ENCODE measurements around the gene SESN3.

SESN3 gene

DNA sequence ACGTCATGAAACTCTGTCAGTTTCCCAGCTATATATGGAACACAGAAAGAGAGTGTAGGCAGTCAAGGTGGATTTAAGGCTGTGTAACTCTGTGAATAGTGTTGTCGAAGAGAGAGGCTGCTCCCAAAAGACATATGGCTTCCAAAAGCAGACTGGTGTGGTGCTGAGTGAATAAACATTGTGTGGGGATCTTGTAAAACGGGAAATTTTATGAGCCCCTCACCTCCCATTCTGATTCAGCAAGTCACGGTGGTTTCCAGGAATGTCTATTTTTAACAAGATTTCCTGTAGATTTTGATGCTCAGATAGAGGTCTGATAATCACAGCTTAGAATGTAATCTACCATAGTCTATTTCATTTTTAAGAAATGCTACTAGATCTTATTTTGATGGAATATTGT, 67.9 kb downstream of the SESN3 start:
- no peak overlapping the region for H3K27ac Mint-ChIP-seq
- H3K9me3 Mint-ChIP-seq = no peaks in the 10 kb centered on the region
- CTCF ChIA-PET = interaction anchor here (11.8 kb wide), 1 partner anchor 542 kb away, joined by 277 read pairs; no protein-coding TSS in a partner anchor

DNA sequence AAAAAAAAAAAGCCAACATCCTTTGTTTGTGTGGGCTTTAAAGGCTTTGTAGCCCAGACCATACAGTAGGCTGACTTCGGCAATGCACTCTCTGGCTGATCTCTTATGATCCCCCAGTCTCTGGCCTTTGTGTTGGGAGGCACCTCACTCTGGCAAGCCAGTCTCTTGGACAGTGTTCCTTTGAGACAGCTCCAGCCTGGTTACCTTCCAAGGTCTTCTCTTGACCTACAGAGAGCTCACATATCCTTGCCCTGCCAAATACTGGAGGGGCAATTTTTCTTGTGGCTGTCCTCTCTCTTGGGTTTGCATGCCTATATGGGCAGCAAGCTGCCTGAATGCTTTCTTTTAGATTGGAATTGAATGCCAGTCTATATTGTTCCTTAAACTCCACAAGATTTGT, 69.8 kb downstream of the SESN3 start:
- Mint-ChIP-seq H3K36me3 (peaks cover 25% of the 10 kb centered on the region), H3K27ac (no peak overlapping the region), H3K4me3 (no peak overlapping the region), H3K27me3 (no peaks in the 10 kb centered on the region), H3K9me3 (no peaks in the 10 kb centered on the region), H3K4me1 (peaks cover 32% of the 10 kb centered on the region)
- no peak for DNase-seq
- CTCF ChIA-PET = interaction anchor here (1.2 to 11.8 kb wide), 3 partner anchors 9 to 544 kb away, joined by 3 to 277 read pairs (median 4); no protein-coding TSS in a partner anchor

More for the DNA sequence above, 67.9 kb downstream of the SESN3 start:
- H3K27me3 Mint-ChIP-seq = no peaks in the 10 kb centered on the region
- peaks cover 25% of the 10 kb centered on the region for H3K4me1 Mint-ChIP-seq
- H3K4me3 Mint-ChIP-seq = no peak overlapping the region
- no peak for DNase-seq
- H3K36me3 Mint-ChIP-seq = peaks cover 24% of the 10 kb centered on the region

DNA sequence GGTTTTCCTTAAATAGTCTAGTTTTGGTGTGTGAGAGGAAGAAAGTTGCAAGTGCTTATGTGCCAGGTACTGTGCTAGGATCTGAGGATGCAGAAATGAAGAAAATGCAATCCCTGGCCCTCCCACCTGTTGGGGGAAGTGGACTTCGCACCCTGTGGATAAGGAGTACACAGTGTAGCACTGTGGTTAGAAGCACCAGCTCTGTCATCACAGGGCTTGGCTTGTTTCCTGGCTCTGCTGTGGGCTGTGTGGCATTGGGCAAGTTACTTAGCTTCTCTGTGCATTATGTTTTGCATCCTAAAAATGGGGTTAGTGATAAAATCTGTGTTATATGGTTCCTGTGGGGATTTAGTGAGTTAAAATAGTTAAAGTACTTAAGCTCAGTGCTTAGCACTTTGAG, 73.2 kb downstream of the SESN3 start:
- CTCF ChIA-PET = interaction anchor here (0.8 to 11.8 kb wide), 5 partner anchors 60 to 604 kb away, joined by 3 to 277 read pairs (median 14); partner anchors contain the start of gene SESN3
- Mint-ChIP-seq H3K9me3 (no peaks in the 10 kb centered on the region), H3K27me3 (no peaks in the 10 kb centered on the region), H3K4me3 (no peak overlapping the region), H3K36me3 (peaks cover 10% of the 10 kb centered on the region), H3K27ac (peak overlapping the region; percentile 17), H3K4me1 (peaks cover 32% of the 10 kb centered on the region)
- DNase-seq = peak; percentile 32

DNA sequence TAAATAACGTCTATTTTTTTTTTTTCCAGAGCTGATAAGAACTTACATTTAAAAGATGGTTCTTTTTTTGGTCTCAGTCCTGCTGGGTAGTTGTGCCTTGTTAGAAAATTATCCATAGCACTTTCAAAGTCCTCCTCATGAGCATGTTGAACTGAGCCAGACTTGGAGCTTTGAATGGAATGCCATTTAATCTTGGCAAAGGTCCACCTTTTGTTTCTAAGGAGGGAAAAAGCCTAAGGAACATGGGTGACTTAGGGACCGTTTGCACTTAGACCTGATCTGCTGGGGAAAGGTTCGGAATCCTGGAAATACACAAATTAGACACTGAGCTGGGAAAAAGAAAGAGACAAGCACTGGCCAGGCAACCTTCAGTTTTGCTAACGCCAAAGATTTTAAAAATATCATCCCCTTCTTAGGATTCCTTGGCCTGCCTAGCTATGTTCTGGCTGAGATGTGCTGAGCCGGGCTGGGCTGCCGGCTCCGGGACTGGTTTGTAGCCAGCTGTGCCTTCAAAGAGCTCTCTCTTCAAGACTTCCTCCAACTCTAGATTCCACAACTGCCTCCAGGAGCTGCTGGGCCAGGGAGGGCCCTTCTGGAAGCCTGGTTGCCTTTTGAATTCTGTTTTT, 74.0 kb downstream of the SESN3 start:
- Mint-ChIP-seq H3K27me3 (no peaks in the 10 kb centered on the region), H3K9me3 (no peaks in the 10 kb centered on the region), H3K4me3 (no peak overlapping the region), H3K27ac (no peak overlapping the region), H3K36me3 (peaks cover 7% of the 10 kb centered on the region), H3K4me1 (peaks cover 36% of the 10 kb centered on the region)
- CTCF ChIA-PET = interaction anchor here (1.1 to 11.8 kb wide), 6 partner anchors 72 to 634 kb away, joined by 3 to 277 read pairs (median 30); partner anchors contain the start of genes CEP57, FAM76B and SESN3
- no peak for DNase-seq

DNA sequence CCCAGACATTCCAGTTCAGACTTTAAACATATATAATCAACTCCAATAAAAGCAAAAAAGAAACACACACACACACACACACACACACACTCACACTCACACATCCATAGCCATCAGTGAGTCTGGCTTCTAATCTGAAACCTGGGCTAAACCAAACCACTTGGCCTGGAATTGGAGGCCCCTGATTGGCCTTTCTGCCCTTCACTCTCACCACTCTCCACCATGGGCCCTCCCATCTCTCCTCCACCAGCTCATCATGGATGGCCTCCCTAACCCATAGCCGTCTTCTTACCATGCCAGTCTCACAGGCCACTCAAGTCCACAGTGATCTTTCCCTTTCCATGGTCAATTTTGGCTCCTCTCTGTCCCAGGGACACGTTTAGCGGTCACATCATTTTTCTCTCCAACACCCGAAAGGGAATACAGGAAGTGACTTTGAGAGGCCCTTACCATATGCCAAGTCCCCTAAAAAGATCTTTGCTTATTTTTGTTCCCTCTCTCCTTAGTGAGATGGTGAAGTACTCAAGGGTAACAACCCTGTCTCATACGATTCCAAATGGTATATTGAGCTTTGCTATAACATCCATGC, 74.8 kb downstream of the SESN3 start:
- H3K36me3 Mint-ChIP-seq = peaks cover 7% of the 10 kb centered on the region
- H3K27ac Mint-ChIP-seq = no peak overlapping the region
- no peak for DNase-seq
- CTCF ChIA-PET = interaction anchor here (1.5 to 12.2 kb wide), 6 partner anchors 73 to 634 kb away, joined by 5 to 277 read pairs (median 89); partner anchors contain the start of genes CEP57, FAM76B, SESN3 and SRSF8
- no peaks in the 10 kb centered on the region for H3K27me3 Mint-ChIP-seq
- H3K4me1 Mint-ChIP-seq = peaks cover 41% of the 10 kb centered on the region
- H3K4me3 Mint-ChIP-seq = no peak overlapping the region
- no peaks in the 10 kb centered on the region for H3K9me3 Mint-ChIP-seq

DNA sequence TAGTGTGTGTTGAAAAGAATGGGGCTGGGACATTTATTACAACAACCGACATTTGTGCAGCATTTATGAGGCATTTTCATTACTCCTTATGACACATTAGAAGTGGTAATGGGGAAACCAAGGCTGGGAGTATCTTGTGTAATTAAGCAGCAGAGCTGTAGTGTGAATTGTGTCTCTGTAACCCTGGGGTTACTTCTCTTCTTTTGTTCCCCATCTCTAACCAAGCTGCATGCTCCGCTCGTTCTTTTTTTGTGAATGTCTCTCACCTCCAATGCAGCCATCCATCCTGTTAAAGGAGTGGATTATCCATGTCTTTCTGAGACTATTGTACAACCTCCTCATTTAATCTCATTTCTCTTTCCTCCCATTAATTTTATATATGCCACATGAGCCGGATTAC, 75.6 kb downstream of the SESN3 start:
- Mint-ChIP-seq H3K4me3 (no peak overlapping the region), H3K4me1 (peaks cover 41% of the 10 kb centered on the region), H3K9me3 (no peaks in the 10 kb centered on the region), H3K27me3 (peaks cover 2% of the 10 kb centered on the region), H3K27ac (no peak overlapping the region), H3K36me3 (peaks cover 7% of the 10 kb centered on the region)
- no peak for DNase-seq
- CTCF ChIA-PET = interaction anchor here (0.7 to 12.2 kb wide), 18 partner anchors 9 to 1271 kb away, joined by 3 to 277 read pairs (median 6); partner anchors contain the start of genes CEP57, ENDOD1, FAM76B and MAML2

DNA sequence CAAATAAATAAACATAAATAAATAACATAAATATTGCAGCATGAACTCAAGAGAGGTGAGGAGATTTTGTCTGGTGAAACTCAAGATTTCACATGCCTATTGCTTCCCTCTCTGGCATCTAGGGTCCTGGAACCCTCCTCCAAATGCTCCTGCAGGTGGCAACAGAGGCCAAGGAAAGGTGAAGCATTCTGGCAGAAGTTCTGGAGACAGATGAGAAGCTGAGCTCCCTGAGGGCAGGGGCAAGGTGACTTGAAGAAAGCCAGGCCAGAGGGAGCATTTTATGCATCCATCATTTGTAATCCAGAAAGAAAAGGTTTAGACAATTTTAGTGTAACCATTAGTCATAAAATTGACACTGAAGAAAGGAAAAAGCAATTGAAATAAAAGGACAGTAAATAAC, 76.5 kb downstream of the SESN3 start:
- no peak overlapping the region for H3K27ac Mint-ChIP-seq
- peaks cover 7% of the 10 kb centered on the region for H3K27me3 Mint-ChIP-seq
- no peaks in the 10 kb centered on the region for H3K9me3 Mint-ChIP-seq
- H3K4me1 Mint-ChIP-seq = peaks cover 46% of the 10 kb centered on the region
- H3K4me3 Mint-ChIP-seq = no peak overlapping the region
- DNase-seq = peak; percentile 82
- peaks cover 3% of the 10 kb centered on the region for H3K36me3 Mint-ChIP-seq
- CTCF ChIA-PET = interaction anchor here (0.9 to 12.2 kb wide), 24 partner anchors 12 to 1272 kb away, joined by 3 to 277 read pairs (median 4); partner anchors contain the start of genes CEP57, ENDOD1, FAM76B and MAML2

DNA sequence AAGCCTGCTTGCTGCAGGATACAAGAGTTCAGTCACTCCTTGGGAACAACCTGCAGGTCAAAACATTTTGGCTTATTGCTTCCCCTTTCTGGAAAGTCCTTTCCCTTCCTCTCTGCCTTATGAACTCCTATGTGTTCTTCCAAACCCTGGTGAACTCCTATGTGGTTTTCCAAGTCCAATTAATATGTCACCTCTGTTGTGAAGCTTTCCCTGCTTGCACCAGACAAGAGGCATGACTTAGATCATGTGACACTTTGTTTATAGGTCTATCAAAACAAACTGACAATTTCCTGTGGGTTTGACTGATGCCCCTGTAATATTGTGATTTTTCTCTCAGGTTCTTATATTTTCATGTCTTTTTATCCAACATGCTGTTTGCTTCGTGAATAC, 77.2 kb downstream of the SESN3 start:
- Mint-ChIP-seq H3K4me1 (peaks cover 49% of the 10 kb centered on the region), H3K27me3 (peaks cover 7% of the 10 kb centered on the region), H3K9me3 (no peaks in the 10 kb centered on the region), H3K27ac (peak overlapping the region; percentile 95), H3K4me3 (peak overlapping the region; percentile 84), H3K36me3 (peaks cover 3% of the 10 kb centered on the region)
- no peak for DNase-seq
- CTCF ChIA-PET = interaction anchor here (1.0 to 12.2 kb wide), 23 partner anchors 11 to 1272 kb away, joined by 3 to 277 read pairs (median 4); partner anchors contain the start of genes CEP57, ENDOD1, FAM76B and MAML2

DNA sequence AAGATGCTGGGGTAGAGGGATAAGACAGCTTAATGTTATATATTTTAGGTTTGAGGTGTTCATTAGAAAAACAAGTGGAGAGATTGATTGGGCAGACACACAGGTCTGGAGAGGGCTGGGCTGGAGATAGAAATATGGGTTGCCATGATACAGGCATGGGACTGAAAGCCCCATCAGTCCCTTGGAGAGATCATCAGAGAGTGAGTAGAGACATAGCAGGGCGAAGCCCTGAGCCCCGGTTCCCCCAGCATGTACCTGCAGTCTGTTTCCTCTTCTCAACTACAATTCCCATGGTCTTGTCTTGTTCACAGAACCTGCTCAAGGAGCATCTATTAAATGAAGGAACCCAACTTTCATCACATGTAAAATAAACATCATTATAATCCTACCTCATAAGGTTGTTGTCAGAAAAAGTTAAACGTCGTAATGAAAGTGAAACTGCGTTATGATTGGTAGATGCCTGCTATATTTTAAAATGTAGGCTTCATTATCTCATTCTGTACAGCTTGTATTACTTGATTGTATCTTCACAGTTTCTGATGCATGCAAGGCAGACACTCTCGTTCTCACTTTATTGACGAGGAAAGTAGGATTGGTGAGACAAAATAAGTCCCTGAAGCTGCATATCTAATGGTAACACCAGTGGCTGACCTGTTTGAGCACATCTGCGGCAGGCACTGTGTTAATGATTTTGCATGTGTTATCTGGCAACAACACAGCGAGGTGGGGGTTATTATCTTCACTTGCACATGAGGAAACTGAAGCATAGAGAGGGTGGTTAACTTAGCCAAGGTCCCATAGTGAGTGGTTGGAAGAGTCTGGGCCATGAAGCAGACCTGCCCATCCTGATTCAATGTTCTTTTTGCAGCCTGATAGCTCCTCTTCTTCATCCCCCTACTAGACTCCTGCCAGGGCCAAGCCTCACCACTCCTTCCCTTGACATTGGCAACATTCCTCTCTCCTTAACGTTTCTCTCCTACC, 77.8 kb downstream of the SESN3 start:
- peak; percentile 45 for DNase-seq
- CTCF ChIA-PET = interaction anchor here (0.6 to 12.2 kb wide), 25 partner anchors 9 to 1273 kb away, joined by 3 to 277 read pairs (median 3); partner anchors contain the start of genes CEP57, ENDOD1, FAM76B and MAML2
- Mint-ChIP-seq H3K4me1 (peaks cover 46% of the 10 kb centered on the region), H3K27me3 (peaks cover 7% of the 10 kb centered on the region), H3K36me3 (peaks cover 3% of the 10 kb centered on the region), H3K4me3 (peak overlapping the region; percentile 84), H3K9me3 (no peaks in the 10 kb centered on the region), H3K27ac (peak overlapping the region; percentile 95)

DNA sequence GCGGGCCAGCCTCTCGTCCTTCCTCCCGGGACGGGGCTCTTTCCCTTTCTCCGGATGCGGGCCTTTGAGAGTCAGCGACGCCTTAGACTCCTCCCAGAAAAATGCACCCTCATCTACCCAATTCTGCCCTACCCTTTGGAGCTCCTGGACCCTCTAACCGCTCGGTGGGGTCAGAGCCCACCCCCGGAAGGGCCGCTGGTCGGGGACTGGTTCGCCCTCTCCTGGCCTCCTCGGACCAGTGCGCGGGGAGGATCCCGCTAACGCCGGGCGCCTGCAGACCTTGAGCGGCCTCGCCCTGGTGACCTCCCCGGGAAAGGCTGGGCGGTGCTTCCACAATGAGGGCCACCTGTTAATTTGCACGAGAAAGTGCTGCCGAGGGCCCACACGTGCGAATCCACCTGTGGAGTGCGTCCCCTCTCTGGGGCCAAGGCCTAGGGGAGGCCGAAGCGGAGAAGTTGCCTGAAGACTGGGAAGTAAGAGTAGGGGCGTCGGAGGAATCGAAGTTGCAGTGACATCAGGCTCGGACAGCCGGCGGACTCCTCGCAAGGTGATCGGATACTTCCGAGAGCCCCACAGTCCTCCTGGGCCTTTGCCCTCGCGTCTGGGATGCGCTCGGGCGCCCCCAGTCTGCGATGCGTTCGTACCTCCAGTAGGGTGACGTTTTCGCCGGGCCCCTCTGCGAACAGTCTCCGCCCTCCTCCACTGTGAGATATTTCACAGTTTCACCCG, 79.9 kb downstream of the SESN3 start:
- CTCF ChIA-PET = interaction anchor here (0.8 to 12.2 kb wide), 21 partner anchors 10 to 1314 kb away, joined by 3 to 277 read pairs (median 4); partner anchors contain the start of genes CEP57, FAM76B, MAML2 and SRSF8
- H3K36me3 Mint-ChIP-seq = no peaks in the 10 kb centered on the region
- H3K27me3 Mint-ChIP-seq = peaks cover 15% of the 10 kb centered on the region
- DNase-seq = peak; percentile 94
- H3K4me3 Mint-ChIP-seq = peak overlapping the region; percentile 74
- H3K4me1 Mint-ChIP-seq = peaks cover 43% of the 10 kb centered on the region
- H3K9me3 Mint-ChIP-seq = no peaks in the 10 kb centered on the region
- H3K27ac Mint-ChIP-seq = peak overlapping the region; percentile 92

DNA sequence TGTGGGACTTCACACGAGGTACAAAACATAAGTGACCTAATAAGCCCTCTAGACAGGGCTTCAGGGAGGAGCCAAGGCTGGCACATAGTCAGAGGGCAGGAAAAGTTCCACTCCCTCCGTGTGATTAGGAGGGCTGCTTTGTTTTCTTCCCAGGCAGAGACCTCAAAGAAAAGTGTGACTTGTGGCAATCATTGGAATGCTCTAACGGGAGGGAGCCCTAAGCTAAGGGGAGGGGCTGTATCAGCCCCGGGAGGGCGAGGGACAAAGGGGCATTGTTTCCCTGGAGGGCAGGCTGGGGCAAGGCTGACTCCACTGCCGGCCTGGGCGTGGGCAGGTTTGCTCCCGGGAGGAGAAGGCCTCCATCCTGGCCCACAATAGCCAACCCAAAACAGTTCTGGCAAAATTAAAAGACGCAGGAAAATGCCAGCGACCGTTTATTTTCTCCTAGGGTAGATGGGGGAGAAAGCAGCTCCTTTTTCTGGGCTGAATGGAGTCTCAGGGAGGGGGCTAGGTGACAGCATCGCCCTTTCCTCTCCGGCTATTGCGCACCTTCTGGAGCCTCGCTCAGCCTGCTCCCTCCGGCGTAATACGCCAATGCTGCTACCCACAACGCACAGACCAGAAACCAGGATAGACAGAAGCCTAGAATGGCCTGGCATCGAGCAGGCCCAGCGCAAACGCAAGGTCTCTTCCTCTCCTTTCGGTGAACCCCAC, 81.2 kb downstream of the SESN3 start:
- CTCF ChIA-PET = interaction anchor here (0.7 to 12.2 kb wide), 9 partner anchors 9 to 628 kb away, joined by 3 to 272 read pairs (median 4); partner anchors contain the start of genes ENDOD1 and SRSF8
- Mint-ChIP-seq H3K36me3 (no peaks in the 10 kb centered on the region), H3K27me3 (peaks cover 23% of the 10 kb centered on the region), H3K4me3 (peak overlapping the region; percentile 74), H3K4me1 (peaks cover 43% of the 10 kb centered on the region), H3K27ac (peak overlapping the region; percentile 92), H3K9me3 (no peaks in the 10 kb centered on the region)
- no peak for DNase-seq

DNA sequence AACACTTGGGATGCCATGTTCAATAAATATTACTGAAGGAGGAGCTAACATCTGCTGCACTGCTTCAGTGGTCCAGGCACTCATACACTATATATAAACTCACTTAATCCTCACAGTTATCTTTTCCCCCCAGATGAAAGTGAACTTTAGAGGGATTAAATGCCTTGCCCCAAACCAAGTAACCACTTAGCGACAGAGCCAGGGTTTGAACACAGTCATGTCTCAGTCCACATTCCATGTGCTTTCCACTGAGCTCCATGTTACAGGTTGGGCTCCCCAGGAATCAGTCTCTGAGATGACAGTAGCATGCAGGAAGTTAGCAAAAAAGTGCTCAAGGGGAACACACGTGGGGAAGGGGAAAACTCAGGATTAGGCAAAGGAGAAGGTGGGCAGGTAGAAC, 82.1 kb downstream of the SESN3 start:
- CTCF ChIA-PET = interaction anchor here (0.9 to 12.2 kb wide), 6 partner anchors 56 to 615 kb away, joined by 3 to 133 read pairs (median 3); partner anchors contain the start of gene SRSF8
- no peaks in the 10 kb centered on the region for H3K36me3 Mint-ChIP-seq
- H3K27ac Mint-ChIP-seq = no peak overlapping the region
- H3K9me3 Mint-ChIP-seq = no peaks in the 10 kb centered on the region
- DNase-seq = no peak
- H3K4me1 Mint-ChIP-seq = peaks cover 42% of the 10 kb centered on the region
- peak overlapping the region; percentile 5 for H3K4me3 Mint-ChIP-seq
- peaks cover 32% of the 10 kb centered on the region for H3K27me3 Mint-ChIP-seq
